RWPE2 (cell line): Measurements from ENCODE around the gene FGFR1OP2.
"Not testable (repeated sequence)": the region's sequence is repeated elsewhere in the genome, so short reads cannot be mapped to it uniquely, and the experiment has no call there.

Source experiments
- ATAC-seq: fragments of 200-7000 bp; cut with Tn5 transposase; 3 replicates; pipeline ENCODE4 v1.9.1; 2021; ENCODE audit warnings: low read depth
- DNase-seq: peaks from one replicate; pipeline ENCODE4 v3.0.0-alpha.2; 2020; ENCODE audit warnings: low spot score
- H3K27ac ChIP-seq: fragments of 450-650 bp; 2 replicates; pipeline ENCODE4 v1.5.1; 2017; ENCODE audit warnings: mild to moderate bottlenecking; ENCODE audit not compliant: poor library complexity, severe bottlenecking
- H3K27me3 ChIP-seq: fragments of 250-450 bp; sonication (Bioruptor Pico); 2 replicates; pipeline ENCODE4 v1.5.1; 2021; ENCODE audit warnings: mild to moderate bottlenecking, moderate library complexity; ENCODE audit not compliant: insufficient read depth, poor library complexity, severe bottlenecking
- H3K36me3 ChIP-seq: fragments of 250-450 bp; sonication (Bioruptor Pico); 2 replicates; pipeline ENCODE4 v1.5.1; 2020; ENCODE audit warnings: low read depth, mild to moderate bottlenecking, moderate library complexity
- H3K4me1 ChIP-seq: fragments of 250-450 bp; sonication (Bioruptor Pico); 2 replicates; pipeline ENCODE4 v1.5.1; 2021; ENCODE audit warnings: mild to moderate bottlenecking, moderate library complexity; ENCODE audit not compliant: insufficient read depth, poor library complexity, severe bottlenecking
- H3K4me3 ChIP-seq: fragments of 250-450 bp; sonication (Bioruptor Pico); 2 replicates; pipeline ENCODE4 v1.5.1; 2021; ENCODE audit warnings: mild to moderate bottlenecking, moderate library complexity; ENCODE audit not compliant: severe bottlenecking
- H3K9me3 ChIP-seq: fragments of 250-450 bp; sonication (Bioruptor Pico); 2 replicates; pipeline ENCODE4 v1.5.1; 2021; ENCODE audit warnings: mild to moderate bottlenecking, moderate library complexity; ENCODE audit not compliant: severe bottlenecking
- CTCF ChIP-seq: fragments of 450-650 bp; IDR thresholded peaks from one replicate; pipeline ENCODE4 v1.5.1; 2017; ENCODE audit warnings: mild to moderate bottlenecking, moderate library complexity; ENCODE audit not compliant: poor library complexity, severe bottlenecking

The FGFR1OP2 gene

DNA sequence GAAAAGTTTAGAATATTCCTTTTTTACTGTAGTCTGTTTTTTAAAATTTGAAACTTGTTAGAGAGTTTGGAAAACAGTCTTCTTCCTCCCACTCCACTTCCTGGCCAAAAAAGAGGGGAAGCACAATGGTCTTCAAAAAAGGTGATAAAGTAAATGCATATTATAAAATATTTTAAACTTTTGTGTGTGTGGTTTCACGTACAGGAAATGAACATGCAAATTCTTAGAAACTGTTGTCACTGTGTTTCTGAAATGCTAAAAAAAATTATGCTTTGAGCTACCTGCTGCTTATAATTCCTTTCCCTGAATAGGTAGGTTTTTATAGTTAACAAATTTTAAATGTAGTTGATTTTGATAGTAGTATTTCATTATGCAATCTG is 2.9 kb downstream of the FGFR1OP2 start:
- Histone ChIP-seq H3K4me1 (peaks cover 3% of the 10 kb centered on the region), H3K4me3 (no peak overlapping the region), H3K9me3 (no peaks in the 10 kb centered on the region), H3K27me3 (no peaks in the 10 kb centered on the region), H3K36me3 (peaks cover 2% of the 10 kb centered on the region; the same call in 1 of the 2 replicates), H3K27ac (no peak overlapping the region)
- DNase-seq (no peak), ATAC-seq (no peak)
- no peak for TF ChIP-seq CTCF

DNA sequence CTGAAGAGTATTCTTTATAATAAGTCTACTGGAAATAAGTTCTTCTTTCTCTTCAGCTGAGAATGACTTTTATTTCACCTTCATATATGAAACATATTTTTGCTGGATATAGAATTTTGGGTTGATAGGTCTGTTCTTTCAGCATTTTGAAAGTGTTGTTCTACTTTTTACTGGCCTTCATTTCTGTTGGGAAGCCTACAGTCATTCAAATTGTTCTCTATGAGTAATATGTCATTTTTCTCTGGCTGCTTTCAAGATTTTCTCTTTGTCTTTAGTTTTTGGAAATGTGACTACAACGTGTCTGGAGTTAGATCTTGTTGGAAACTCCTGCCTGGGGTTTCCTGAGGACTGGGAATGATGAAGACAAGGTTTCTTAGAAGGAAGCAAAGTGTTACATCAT is 10.0 kb downstream of the FGFR1OP2 start:
- DNase-seq = no peak
- Histone ChIP-seq H3K27me3 (no peaks in the 10 kb centered on the region), H3K9me3 (no peaks in the 10 kb centered on the region), H3K36me3 (no peaks in the 10 kb centered on the region), H3K27ac (no peak overlapping the region), H3K4me3 (no peak overlapping the region), H3K4me1 (no peaks in the 10 kb centered on the region)
- ATAC-seq = no peak
- TF ChIP-seq CTCF = no peak

GRCh38 chr12:26953447-26953846 is 15.2 kb downstream of the FGFR1OP2 start:
- H3K27ac ChIP-seq = no peak overlapping the region
- no peaks in the 10 kb centered on the region for H3K9me3 ChIP-seq
- no peak overlapping the region for H3K4me3 ChIP-seq
- H3K27me3 ChIP-seq = no peaks in the 10 kb centered on the region
- ATAC-seq (no peak), DNase-seq (no peak)
- no peaks in the 10 kb centered on the region for H3K4me1 ChIP-seq
- TF ChIP-seq CTCF = no peak
- H3K36me3 ChIP-seq = peaks cover 15% of the 10 kb centered on the region

GRCh38 chr12:26954027-26954426 is 15.8 kb downstream of the FGFR1OP2 start:
- ATAC-seq = no peak
- no peak for DNase-seq
- TF ChIP-seq CTCF = no peak
- Histone ChIP-seq H3K4me3 (no peak overlapping the region), H3K27ac (no peak overlapping the region), H3K4me1 (no peaks in the 10 kb centered on the region), H3K27me3 (no peaks in the 10 kb centered on the region), H3K9me3 (no peaks in the 10 kb centered on the region), H3K36me3 (peaks cover 15% of the 10 kb centered on the region)

- H3K27me3 ChIP-seq, H3K4me1 ChIP-seq, H3K4me3 ChIP-seq, H3K27ac ChIP-seq, ATAC-seq, DNase-seq, H3K9me3 ChIP-seq: not testable (repeated sequence)
- H3K36me3 ChIP-seq = peaks cover 12% of the 10 kb centered on the region
Observed at GRCh38 chr12:26961391-26961790, 23.1 kb downstream of the FGFR1OP2 start.

- no peaks in the 10 kb centered on the region for H3K27me3 ChIP-seq
- DNase-seq (no peak), ATAC-seq (no peak)
- H3K27ac ChIP-seq = no peak overlapping the region
- no peak for TF ChIP-seq CTCF
- no peak overlapping the region for H3K4me3 ChIP-seq
- H3K36me3 ChIP-seq = peaks cover 10% of the 10 kb centered on the region
- H3K9me3 ChIP-seq = no peaks in the 10 kb centered on the region
- no peaks in the 10 kb centered on the region for H3K4me1 ChIP-seq
Observed at GRCh38 chr12:26961803-26962202, 23.5 kb downstream of the FGFR1OP2 start.
